NCI-H1092 treated with DMSO at 0.1 percent for 48 hours (cell line): ENCODE measurements around the gene PIM2.

Source experiments
- DNase-seq: peaks from one replicate; lab custom pipeline; 2025; lab: John Stamatoyannopoulos, UW

Gene PIM2

DNA sequence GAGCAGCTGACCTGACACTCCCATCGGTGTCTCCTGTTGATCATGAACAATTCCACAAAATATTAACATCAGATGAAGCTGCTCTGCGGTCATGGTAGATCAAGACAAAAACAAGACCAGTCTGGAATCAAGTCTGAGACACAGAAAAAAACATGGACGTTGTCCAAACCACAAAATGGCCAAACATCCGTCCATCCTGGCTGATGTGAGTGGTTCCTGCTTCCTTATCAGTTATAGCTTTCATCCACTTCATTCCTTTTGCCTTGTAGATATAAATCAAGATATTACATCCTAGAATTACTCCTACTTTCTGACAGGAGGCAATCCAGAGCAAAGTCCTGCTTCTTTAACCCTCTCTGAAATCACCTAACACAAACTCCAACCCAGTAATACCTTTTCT, 54.6 kb downstream of the PIM2 start:
- DNase-seq = no peak
